IPS-NIHi7 (cell line): Measurements from ENCODE around the gene STRBP.

ENCODE experiments used
- DNase-seq: peaks from one replicate; pipeline ENCODE4 v3.0.0; 2012; ENCODE audit warnings: mixed read lengths; ENCODE audit errors: extremely low spot score

STRBP gene

GRCh38 chr9:123098096-123098459, 170.3 kb downstream of the STRBP start:
- DNase-seq = no peak

GRCh38 chr9:123097430-123098095, 170.8 kb downstream of the STRBP start:
- no peak for DNase-seq

- DNase-seq = no peak
Observed at GRCh38 chr9:123096987-123097386, 171.4 kb downstream of the STRBP start.

GRCh38 chr9:123093141-123093540, 175.2 kb downstream of the STRBP start:
- no peak for DNase-seq

- DNase-seq = no peak
Observed at GRCh38 chr9:123091459-123091858, 176.9 kb downstream of the STRBP start.

GRCh38 chr9:123090956-123091355, 177.4 kb downstream of the STRBP start:
- DNase-seq = no peak

- no peak for DNase-seq
Observed at GRCh38 chr9:123090198-123090896, 178.0 kb downstream of the STRBP start.

- no peak for DNase-seq
Observed at GRCh38 chr9:123089790-123090189, 178.6 kb downstream of the STRBP start.

- no peak for DNase-seq
Observed at GRCh38 chr9:123089040-123089439, 179.3 kb downstream of the STRBP start.

GRCh38 chr9:123087359-123087888, 181.0 kb downstream of the STRBP start:
- no peak for DNase-seq

GRCh38 chr9:123085916-123086315, 182.5 kb downstream of the STRBP start:
- no peak for DNase-seq

- DNase-seq = no peak
Observed at GRCh38 chr9:123084256-123084655, 184.1 kb downstream of the STRBP start.

- DNase-seq = no peak
Observed at GRCh38 chr9:123083680-123084079, 184.7 kb downstream of the STRBP start.

GRCh38 chr9:123081824-123082223, 186.6 kb downstream of the STRBP start:
- peak; percentile 35 for DNase-seq

- DNase-seq = no peak
Observed at GRCh38 chr9:123080444-123080843, 187.9 kb downstream of the STRBP start.

GRCh38 chr9:123074628-123075027, 193.8 kb downstream of the STRBP start:
- DNase-seq = no peak

GRCh38 chr9:123073991-123074422, 194.4 kb downstream of the STRBP start:
- DNase-seq = no peak

- DNase-seq = no peak
Observed at GRCh38 chr9:123073441-123073840, 194.9 kb downstream of the STRBP start.

GRCh38 chr9:123072407-123072995, 195.9 kb downstream of the STRBP start:
- peak; percentile 38 for DNase-seq
